Measurements from ENCODE around the gene GLS2.

DNA sequence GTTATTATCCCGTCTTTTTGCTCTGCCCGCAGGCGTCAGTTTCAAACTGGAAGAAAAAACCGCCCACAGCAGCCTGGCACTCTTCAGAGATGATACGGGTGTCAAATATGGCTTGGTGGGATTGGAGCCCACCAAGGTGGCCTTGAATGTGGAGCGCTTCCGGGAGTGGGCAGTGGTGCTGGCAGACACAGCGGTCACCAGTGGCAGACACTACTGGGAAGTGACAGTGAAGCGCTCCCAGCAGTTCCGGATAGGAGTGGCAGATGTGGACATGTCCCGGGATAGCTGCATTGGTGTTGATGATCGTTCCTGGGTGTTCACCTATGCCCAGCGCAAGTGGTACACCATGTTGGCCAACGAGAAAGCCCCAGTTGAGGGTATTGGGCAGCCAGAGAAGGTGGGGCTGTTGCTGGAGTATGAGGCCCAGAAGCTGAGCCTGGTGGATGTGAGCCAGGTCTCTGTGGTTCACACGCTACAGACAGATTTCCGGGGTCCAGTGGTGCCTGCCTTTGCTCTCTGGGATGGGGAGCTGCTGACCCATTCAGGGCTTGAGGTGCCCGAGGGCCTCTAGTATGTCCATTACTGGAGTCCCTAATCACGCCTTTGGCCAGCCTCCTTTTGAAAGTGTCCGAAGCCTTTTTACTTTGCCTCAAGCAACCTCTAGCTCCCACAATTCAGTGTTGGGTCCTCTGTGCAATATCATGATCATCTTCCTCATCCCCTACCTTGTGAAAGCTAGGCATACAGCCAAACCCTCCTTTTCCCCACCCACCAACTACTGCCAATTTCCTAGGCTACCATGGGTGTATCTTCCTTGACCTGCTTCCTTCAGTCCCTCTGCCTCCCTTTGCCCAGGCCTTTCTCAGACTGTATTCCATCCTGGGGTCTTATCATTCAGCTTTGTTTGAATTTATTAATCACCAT is 18.7 kb downstream of the GLS2 start:
- TF ChIP-seq, protein P1, sequence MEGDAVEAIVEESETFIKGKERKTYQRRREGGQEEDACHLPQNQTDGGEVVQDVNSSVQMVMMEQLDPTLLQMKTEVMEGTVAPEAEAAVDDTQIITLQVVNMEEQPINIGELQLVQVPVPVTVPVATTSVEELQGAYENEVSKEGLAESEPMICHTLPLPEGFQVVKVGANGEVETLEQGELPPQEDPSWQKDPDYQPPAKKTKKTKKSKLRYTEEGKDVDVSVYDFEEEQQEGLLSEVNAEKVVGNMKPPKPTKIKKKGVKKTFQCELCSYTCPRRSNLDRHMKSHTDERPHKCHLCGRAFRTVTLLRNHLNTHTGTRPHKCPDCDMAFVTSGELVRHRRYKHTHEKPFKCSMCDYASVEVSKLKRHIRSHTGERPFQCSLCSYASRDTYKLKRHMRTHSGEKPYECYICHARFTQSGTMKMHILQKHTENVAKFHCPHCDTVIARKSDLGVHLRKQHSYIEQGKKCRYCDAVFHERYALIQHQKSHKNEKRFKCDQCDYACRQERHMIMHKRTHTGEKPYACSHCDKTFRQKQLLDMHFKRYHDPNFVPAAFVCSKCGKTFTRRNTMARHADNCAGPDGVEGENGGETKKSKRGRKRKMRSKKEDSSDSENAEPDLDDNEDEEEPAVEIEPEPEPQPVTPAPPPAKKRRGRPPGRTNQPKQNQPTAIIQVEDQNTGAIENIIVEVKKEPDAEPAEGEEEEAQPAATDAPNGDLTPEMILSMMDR (IDR thresholded peaks at IDR 0.05), result no peak
- TF ChIP-seq POLR2AphosphoS5 (IDR thresholded peaks at IDR 0.05), result peak in 2 of 3 donors; percentile 24 to 26
